HG03442 (cell line): ENCODE measurements around the gene KDM1A.
"Not testable (repeated sequence)": the region's sequence is repeated elsewhere in the genome, so short reads cannot be mapped to it uniquely, and the experiment has no call there.

Experiments used
- ATAC-seq: cut with Tn5 transposase; IDR thresholded peaks from one replicate; pipeline ENCODE4 v1.9.1; 2021; ENCODE audit warnings: mild to moderate bottlenecking, moderate library complexity; ENCODE audit not compliant: unreplicated experiment

Gene KDM1A

DNA sequence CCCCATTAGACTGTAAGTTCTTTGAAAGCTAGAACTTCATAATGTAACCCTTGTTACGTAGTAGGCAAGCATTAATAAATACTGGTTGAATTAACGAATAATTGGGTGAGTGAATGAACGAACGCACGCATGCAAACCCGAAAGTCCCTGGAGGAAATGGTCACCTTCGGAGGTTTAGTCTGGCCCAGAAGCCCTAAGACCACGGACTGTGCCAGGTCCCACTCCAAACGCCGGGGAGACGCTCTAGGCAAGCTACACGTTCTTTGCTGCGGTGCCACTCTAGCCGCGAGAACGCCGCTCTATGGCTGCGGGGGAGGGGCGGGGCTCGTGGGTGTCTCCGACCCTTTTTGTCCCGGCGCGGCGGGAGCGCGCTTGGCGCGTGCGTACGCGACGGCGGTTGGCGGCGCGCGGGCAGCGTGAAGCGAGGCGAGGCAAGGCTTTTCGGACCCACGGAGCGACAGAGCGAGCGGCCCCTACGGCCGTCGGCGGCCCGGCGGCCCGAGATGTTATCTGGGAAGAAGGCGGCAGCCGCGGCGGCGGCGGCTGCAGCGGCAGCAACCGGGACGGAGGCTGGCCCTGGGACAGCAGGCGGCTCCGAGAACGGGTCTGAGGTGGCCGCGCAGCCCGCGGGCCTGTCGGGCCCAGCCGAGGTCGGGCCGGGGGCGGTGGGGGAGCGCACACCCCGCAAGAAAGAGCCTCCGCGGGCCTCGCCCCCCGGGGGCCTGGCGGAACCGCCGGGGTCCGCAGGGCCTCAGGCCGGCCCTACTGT is at the start of gene KDM1A:
Gene KDM1A, plus strand, starts transcription at position 375 of the 769 bp plus-strand sequence. Its CDS starts 129 bp downstream, at position 504.
- peak; percentile 93 for ATAC-seq

DNA sequence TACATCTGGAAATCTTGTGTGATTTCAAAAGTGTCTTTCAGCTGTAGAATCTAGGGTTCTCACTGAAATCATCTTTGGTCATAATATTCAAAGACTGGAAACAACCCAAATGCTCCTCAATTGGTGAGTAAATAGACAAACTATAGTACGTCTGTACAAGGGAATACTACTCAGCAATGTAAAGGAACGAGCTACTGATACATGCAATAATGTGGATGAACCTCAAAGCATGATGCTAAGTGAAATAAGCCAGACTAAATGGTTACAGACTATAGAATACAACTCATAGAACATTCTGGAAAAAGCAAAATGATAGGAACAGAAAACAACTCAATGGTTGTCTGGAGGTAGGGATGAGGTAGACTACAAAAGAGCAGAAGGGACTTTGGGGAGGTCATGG is 49.2 kb upstream of the KDM1A start:
- ATAC-seq: no peak

DNA sequence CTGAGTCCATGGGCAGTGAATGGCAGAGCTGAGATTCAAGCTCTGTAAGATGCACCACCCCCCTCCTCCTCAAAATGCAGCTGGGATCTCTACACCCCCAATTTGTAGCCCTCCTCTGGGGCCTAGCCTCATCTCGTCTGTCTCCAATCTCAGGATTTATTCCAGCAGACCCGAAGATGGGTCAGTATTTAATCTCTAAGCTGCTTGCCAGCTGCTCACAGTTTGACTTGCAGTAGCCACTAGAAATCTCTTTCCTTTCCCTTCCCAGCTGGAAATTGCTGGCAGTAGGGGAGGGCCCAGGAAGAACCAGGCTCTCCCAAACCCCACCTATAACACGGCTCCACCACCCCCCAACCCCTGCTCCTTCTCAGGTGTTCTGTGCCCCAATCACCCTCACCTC is 48.1 kb upstream of the KDM1A start:
- ATAC-seq: no peak

DNA sequence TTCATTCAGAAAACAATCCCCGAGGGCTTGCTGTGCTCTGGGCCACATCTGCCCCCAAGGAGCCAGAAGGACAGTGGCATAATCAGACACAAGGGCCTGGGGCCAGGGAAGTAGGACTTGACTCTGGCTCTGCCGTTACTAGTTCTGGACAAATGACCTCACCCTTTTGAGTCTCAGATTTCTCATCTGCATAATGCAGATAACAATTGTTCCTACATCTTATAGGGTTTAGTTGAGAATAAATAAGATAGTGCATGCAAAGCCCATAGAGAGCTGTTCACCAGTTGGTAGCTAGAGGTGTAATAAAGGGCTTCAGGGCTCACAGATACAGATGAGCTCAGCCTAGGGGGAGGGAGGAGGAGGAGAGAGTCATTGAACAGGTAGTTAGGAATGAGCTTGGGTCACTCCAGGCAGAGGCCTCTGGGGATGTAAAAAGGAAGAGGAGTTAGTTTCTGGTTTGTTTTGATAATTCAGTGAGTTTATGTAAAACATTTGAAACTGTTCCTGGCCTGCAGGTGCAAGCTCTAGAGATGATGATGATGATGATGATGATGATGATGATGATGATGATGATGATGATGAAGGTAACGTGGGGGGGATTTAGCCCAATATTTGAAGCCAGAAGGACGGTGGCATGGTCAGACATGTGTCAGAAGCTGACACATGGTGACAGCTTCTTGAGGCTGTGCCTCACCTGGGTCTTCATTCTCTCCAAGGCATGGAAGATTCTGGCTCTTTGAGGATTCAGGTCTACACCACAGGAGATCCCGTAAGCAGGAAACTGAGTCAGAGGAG is 47.5 kb upstream of the KDM1A start:
- no peak for ATAC-seq

DNA sequence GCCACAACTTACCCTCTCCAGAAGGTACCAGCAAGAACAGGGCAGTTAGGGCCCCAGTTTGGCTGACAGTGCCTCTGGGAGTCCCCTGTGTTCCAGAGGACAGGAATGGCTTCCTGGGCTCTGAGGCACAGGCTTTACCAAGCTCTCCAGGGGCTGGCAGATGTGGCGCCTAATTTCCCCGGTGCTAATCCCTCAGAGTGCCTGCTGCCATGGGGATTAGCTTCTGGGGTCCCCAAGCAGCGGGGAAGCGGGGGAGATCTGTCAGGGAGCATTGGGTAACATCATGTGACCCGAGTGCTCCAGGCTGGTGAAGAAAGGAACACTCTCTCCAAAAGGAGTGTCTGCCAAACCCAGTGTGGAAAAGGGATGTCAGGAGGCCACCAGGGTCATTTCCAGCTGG is 46.5 kb upstream of the KDM1A start, which contains the start of gene LACTBL1:
Gene LACTBL1, minus strand, starts transcription at position 107 of the 400 bp plus-strand sequence. CDS start 550 bp downstream, outside the sequence.
- ATAC-seq: no peak

DNA sequence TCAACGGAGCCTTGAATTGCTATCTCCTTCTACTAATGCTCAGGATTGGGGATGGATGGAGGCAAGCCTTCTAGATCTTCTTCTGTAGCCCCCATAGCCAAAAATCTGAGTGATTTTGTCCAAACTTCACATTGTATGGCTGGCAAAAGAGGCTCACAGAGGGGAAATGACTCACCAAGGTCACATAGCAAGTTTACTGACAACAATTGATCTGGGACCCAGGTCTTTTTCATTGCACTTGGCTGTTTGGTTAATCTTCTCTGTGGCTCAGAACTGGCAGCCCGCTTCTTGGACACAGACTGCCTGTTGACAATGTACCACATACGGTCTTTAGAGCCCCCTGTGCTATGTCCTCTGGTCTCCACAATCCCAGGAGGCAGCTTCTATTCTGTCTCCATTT is 43.6 kb upstream of the KDM1A start:
- no peak for ATAC-seq

DNA sequence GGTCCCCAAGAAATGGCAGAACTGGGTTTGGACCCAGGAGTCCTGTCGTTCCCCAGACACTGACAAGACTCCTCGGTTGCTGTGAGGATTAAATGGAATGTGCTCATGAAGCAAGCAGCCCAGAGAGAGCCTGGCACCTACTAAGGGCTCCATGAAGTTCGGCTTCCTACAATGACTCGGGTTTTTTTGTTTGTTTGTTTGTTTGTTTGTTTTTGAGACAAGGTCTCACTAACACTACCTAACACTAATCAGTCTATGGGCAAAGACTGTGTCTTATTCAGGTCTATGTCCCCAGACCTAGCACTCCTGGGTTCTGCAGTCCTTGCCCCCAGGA is 43.2 kb upstream of the KDM1A start:
- no peak for ATAC-seq

DNA sequence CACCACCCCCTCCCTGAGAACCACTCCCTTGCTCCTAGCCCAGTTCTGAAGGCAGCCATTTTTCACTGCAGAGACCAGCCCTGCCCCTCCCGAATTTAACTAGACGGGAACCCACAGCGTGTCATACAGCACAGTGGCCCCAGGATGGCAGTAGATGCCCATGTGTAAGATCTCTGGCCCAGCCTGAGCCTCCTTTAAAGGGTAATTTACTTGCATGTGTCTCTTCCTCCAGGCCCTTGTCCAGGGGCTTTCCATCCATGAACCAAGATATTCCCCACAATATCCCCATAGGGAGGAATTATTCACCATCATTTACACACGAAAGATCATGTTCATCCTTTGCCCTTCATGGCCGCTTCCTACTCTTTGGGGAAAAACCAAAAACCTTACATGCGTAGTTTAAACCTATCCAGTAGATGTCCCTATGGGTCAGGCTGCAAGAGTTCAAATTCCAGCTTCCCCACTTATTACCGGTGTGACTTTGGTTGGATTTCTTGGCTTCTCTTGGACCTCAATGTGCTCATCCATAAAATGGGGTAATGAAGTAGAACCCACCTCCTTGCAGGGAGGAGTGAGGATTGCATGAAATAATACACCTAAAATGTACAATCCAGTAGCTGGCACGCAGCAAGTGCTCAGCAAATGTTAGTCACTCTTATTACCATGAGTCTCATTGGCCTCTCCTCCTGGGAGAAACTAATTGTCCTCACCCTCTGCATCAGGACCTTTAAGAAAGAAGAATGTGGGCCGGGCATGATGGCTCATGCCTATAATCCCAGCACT is 42.6 kb upstream of the KDM1A start:
- ATAC-seq: no peak

DNA sequence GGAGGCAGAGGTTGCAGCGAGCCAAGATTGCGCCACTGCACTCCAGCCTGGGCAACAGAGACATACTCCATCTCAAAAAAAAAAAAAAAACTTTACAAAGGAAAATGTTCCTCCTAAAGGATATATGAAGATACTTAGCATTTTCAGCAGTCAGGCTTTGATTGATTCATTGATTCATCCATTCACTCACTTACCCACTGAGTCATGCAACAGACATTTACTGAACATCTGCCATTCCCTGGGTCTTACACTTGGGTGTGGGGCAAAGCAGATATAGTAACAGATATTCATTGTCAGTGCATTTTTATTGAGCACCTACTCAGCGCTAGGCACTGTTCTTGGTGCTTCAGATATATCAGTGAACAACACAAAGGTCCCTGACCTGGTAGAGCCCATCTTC is 41.0 kb upstream of the KDM1A start:
- no peak for ATAC-seq

DNA sequence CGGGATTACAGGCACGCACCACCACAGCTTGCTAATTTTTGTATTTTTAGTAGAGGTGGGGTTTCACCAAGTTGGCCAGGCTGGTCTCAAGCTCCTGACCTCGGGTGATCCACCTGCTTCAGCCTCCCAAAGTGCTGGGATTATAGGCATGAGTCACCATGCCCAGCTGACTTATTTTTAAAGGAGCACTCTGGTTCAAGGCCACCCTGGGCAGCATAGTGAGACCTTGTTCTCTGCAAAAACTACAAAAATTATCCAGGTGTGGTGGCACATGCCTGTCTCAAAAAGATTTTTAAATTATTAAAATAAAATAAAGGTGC is 38.8 kb upstream of the KDM1A start:
- ATAC-seq: not testable (repeated sequence)

DNA sequence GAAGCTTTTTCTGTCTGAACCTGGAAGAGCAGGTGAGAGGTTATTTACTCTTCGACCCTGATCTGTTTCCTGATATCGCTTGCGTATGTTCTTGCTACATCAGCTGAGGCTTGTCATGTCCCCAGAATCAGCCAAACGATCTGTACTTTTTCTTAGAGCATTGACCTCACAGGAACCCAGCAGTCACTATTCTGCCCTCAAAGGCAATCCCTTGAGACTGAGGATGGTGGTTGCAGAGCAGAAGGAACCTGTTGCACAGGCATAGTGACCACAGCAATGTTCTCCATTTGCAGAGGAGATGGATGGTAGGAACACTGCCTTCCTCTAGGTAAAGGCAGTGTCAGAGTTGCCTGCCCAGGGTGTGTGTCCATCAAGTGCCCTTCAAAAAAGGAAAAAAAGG is 35.3 kb upstream of the KDM1A start:
- no peak for ATAC-seq

DNA sequence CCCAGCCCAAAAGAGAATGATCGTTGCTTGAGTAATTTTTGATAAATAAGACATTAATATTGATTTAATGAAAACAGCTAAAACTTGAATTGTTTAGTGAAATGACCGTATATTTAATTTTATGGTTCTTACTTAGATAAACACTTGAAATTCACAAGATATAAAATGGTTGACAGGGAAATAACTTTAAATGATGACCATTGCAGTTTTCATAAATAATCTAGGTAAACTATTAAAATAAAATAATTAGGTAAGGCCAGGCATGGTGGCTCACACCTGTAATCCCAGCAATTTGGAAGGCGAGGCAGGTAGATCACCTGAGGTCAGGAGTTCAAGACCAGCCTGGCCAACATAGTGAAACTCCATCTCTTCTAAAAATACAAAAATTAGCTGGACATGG is 26.9 kb upstream of the KDM1A start:
- ATAC-seq: not testable (repeated sequence)

DNA sequence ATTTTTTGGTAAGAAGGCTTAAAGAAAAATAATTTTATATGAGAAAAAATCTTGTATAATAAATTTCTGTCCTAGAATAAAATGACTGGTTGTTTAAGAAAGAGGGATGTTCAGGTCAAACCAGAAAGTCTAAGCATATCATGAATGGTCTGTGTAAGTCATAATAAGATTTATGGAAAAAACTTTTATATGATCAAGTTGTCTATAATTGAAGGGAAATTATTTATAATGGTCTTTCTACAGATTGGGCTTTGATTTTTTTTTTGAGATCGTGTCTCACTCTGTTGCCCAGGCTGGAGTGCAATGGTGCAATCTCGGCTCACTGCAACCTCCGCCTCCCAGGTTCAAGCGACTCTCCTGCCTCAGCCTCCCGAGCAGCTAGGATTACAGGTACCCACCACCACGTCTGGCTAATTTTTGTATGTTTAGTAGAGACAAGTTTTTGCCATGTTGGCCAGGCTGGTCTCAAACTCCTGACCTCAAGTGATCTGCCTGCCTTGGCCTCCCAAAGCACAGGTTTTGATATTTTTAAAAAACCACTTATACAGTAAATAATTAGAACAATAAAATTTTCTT is 26.0 kb upstream of the KDM1A start:
- ATAC-seq: not testable (repeated sequence)

DNA sequence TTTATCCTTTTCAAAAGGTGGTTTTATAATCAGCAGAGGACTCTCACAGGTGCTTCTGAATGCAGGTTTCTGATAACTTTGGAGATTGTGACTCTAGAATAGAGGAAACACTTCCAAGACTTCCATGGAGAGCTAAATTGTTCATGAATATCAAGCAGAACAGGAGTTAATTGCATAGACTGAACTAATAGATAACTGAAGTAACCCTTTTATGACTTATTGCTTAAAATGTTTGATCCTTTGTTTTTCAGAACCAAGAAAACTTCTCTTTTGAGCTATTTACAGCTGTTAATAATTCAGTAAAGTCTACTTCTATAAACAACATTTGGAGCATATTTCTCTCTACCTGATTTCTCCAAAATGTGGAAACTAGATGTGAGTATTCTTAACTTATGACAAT is 23.5 kb upstream of the KDM1A start:
- ATAC-seq: no peak

DNA sequence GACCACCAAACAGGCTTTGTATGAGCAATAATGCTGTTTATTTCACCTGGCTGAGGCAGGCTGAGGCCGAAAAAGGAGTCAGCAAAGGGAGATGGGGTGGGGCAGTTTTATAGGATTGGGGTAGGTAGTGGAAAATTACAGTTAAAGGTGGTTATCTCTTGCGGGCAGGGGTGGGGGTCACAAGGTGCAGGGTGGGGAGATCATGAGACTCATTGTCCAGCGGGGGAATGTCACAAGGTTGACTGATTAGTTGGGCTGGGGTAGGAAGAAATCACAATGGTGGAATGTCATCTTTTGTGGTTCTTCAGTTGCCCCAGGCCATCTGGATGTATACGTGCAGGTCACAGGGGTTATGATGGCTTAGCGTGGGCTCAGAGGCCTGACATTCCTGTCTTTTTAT is 21.7 kb upstream of the KDM1A start:
- not testable (repeated sequence) for ATAC-seq

DNA sequence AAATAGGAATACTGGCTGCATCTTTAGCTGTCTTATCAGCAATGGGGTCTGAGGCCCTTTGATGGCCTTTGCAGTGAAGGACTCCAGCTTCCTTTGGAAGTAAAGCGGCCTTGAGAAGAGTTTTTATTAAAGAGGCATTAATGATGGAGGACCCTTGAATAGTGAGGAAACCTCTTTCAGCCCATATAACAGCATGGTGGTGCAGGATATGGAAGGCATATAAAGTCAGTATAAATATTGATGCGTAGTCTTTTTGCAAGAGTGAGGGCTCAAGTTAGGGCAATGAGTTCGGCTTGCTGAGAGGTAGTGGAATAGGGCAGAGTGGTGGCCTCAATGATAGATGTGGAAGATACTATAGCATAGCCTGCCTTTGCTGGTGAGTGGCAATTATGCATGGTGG is 19.1 kb upstream of the KDM1A start:
- ATAC-seq: not testable (repeated sequence)

DNA sequence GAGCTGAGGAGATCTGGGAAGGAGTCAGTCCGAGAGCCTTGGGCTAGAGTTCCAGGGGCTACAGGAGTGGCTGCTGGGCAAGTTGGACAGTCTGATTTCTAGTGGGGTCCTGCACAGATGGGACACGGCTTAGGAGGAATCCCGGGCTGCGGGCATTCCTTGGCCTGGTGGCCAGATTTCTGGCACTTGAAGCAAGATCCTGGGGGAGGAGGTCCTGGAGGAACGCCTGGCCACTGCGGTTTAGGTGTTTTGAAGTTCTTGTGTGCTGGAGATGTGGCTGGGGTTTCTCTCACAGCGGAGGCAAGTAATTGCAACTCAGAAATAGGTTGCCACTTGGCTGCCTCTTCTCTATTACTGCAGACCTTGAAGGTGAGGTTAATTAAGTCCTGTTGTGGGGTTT is 17.1 kb upstream of the KDM1A start:
- not testable (repeated sequence) for ATAC-seq

DNA sequence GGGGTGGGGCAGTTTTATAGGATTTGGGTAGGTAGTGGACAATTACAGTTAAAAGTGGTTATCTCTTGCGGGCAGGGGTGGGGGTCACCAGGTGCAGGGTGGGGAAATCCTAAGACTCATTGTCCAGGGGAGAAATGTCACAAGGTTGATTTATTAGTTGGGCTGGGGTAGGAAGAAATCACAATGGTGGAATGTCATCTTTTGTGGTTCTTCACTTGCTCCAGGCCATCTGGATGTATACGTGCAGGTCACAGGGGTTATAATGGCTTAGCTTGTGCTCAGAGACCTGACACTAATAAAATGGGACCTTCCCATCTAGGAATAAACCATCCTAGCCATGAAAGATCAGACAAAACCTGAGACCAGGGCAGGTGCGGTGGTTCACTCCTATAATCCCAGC is 15.2 kb upstream of the KDM1A start:
- no peak for ATAC-seq

DNA sequence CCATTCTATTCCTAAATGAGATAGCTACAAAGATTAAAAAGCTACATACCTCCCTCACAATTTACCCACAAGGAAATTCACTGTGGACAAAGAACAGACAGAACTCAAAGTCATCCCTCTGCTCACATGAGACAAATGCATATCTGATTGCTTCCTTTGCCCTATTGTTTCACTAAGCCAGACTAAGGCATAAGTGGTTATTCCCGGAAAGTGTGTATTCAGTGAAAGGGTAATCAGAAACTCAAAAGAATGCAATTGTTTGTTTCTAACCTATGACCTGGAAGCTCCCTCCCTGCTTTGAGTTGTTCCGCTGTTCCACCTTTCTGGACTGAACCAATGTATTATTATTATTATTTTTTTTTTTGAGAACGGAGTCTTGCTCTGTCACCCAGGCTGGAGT is 14.5 kb upstream of the KDM1A start:
- not testable (repeated sequence) for ATAC-seq

DNA sequence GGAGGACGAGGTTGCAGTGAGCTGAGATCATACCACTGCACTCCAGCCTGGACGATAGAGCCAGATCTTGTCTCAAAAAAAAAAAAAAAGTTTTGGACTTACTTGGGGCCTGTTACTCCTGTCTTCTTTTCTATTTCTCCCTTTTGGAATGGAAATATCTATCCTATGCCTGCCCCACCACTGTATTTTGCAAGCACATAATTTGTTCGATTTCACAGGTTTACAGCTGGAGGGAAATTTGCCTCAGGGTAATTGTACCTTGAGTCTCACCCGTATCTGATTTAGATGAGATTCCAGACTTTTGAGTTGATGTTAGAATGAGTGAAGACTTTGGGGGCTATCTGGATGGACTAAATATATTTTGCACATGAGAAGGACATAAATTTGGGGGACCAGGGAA is 12.2 kb upstream of the KDM1A start:
- no peak for ATAC-seq

DNA sequence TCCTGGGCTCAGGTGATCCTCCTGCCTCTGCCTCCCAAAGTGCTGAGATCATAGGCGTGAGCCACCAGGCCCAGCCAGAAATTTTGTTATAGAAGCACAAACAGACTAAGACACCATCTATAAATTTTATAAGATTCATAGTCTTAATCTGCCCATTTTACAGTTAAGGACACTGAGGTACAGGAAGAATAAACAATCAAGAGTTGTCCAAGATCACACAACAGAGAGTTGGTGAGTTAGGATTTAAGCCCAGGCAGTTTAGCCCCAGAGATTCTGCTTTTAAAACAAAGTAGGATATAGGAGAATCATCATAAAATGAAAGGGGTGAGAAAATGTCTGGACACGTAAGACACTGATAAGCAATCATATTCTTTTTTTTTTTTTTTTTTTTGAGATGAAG is 10.4 kb upstream of the KDM1A start:
- no peak for ATAC-seq
